OCI-LY3 (cell line): ENCODE results near the gene CD3G.
"Not testable (repeated sequence)": the region's sequence is repeated elsewhere in the genome, so short reads cannot be mapped to it uniquely, and the experiment has no call there.

Experiments used
- H2AFZ ChIP-seq: fragments of 200-600, 300-600 bp; shearing (Covaris generic); 2 replicates; pipeline ENCODE4 v1.6.0; 2014; ENCODE audit warnings: antibody characterized with exemption, low read depth, low read length
- H3K27ac ChIP-seq: fragments of 200-600, 300-600 bp; sonication (generic); 2 replicates; pipeline ENCODE4 v1.5.1; 2014; ENCODE audit warnings: mild to moderate bottlenecking, low read length, moderate library complexity, mixed read lengths
- H3K27me3 ChIP-seq: fragments of 200-600, 300-600 bp; sonication (generic); 2 replicates; pipeline ENCODE4 v1.6.1; 2014; ENCODE audit warnings: low read depth, low read length, mixed read lengths
- H3K36me3 ChIP-seq: fragments of 200-600, 300-600 bp; sonication (generic); replicated peaks from 2 replicates; pipeline ENCODE3; 2014; ENCODE audit warnings: low read depth, low read length, mixed read lengths
- H3K4me1 ChIP-seq: fragments of 300-600, 200-600 bp; sonication (generic); 2 replicates; pipeline ENCODE4 v1.6.1; 2014; ENCODE audit warnings: low read length, mixed read lengths
- H3K4me2 ChIP-seq: fragments of 200-600, 300-600 bp; sonication (generic); 2 replicates; pipeline ENCODE4 v1.6.1; 2014; ENCODE audit warnings: low read length, mixed read lengths
- H3K4me3 ChIP-seq: fragments of 300-600, 200-600 bp; sonication (generic); 2 replicates; pipeline ENCODE4 v1.5.1; 2014; ENCODE audit warnings: antibody characterized with exemption, mild to moderate bottlenecking, low read length, moderate library complexity
- H3K79me2 ChIP-seq: fragments of 300-600, 200-600 bp; shearing (Covaris generic); 2 replicates; pipeline ENCODE4 v1.6.1; 2014; ENCODE audit warnings: mild to moderate bottlenecking, low read length, mixed read lengths
- H3K9ac ChIP-seq: fragments of 300-600, 200-600 bp; shearing (Covaris generic); 2 replicates; pipeline ENCODE4 v1.6.0; 2014; ENCODE audit warnings: mild to moderate bottlenecking, low read length, moderate library complexity
- H3K9me3 ChIP-seq: fragments of 200-600, 300-600 bp; shearing (Covaris generic); 2 replicates; pipeline ENCODE4 v1.6.1; 2014; ENCODE audit warnings: low read length, mixed read lengths; ENCODE audit not compliant: insufficient read depth
- H4K20me1 ChIP-seq: fragments of 200-600, 300-600 bp; sonication (generic); 2 replicates; pipeline ENCODE4 v1.6.1; 2016; ENCODE audit warnings: low read length, mixed read lengths; ENCODE audit not compliant: insufficient read depth
- CTCF ChIP-seq: fragments of 200-600, 300-600 bp; sonication (generic); IDR thresholded peaks from 2 replicates; pipeline ENCODE4 v1.5.1; 2014; ENCODE audit warnings: antibody characterized with exemption, low read length, low read depth
- EZH2phosphoT487 ChIP-seq: fragments of 200-600 bp; shearing (Covaris generic); IDR thresholded peaks from 2 replicates; pipeline ENCODE4 v1.6.1; 2018; ENCODE audit warnings: antibody characterized with exemption, mixed run types, low read depth

CD3G gene

GRCh38 chr11:118401151-118401879 is 57.2 kb downstream of the CD3G start, which contains the start of gene ATP5MG:
ATP5MG (plus strand) TSS chr11:118401606; CDS start chr11:118401666, 60 bp downstream.
- Histone ChIP-seq H3K79me2 (peaks cover 55% of the 10 kb centered on the region), H3K9me3 (no peaks in the 10 kb centered on the region), H2AFZ (peak within 1 kb of the TSS; percentile 88), H3K9ac (peak within 1 kb of the TSS; percentile 83), H3K4me2 (peak within 1 kb of the TSS; percentile 99), H3K27ac (peak within 1 kb of the TSS; percentile 77), H3K27me3 (no peaks in the 10 kb centered on the region), H4K20me1 (peaks cover 12% of the 10 kb centered on the region; the same call in 1 of the 2 replicates), H3K36me3 (peaks cover 7% of the 10 kb centered on the region), H3K4me3 (peak within 1 kb of the TSS; percentile 85), H3K4me1 (peaks cover 14% of the 10 kb centered on the region)
- TF ChIP-seq CTCF (no peak), EZH2phosphoT487 (no peak)

GRCh38 chr11:118401880-118402590 is 57.9 kb downstream of the CD3G start:
- peak overlapping the region; percentile 88; the same call in 1 of the 2 replicates for H2AFZ ChIP-seq
- TF ChIP-seq CTCF = no peak
- TF ChIP-seq EZH2phosphoT487 = no peak

GRCh38 chr11:118402594-118402993 is 58.5 kb downstream of the CD3G start:
- H2AFZ ChIP-seq, H3K9me3 ChIP-seq, H3K27ac ChIP-seq, H3K27me3 ChIP-seq: not testable (repeated sequence)
- peaks cover 17% of the 10 kb centered on the region for H3K36me3 ChIP-seq
- peak overlapping the region; percentile 99 for H3K4me2 ChIP-seq
- H3K4me3 ChIP-seq = peak overlapping the region; percentile 85
- peaks cover 14% of the 10 kb centered on the region for H3K4me1 ChIP-seq
- peak overlapping the region; percentile 83 for H3K9ac ChIP-seq
- H3K79me2 ChIP-seq = peaks cover 61% of the 10 kb centered on the region
- peaks cover 18% of the 10 kb centered on the region; the same call in 1 of the 2 replicates for H4K20me1 ChIP-seq

More at GRCh38 chr11:118401880-118402590, 57.9 kb downstream of the CD3G start:
- Histone ChIP-seq H3K4me1 (peaks cover 14% of the 10 kb centered on the region), H3K27ac (peak overlapping the region; percentile 77), H3K9ac (peak overlapping the region; percentile 83), H3K4me2 (peak overlapping the region; percentile 99), H3K27me3 (no peaks in the 10 kb centered on the region), H3K4me3 (peak overlapping the region; percentile 85), H3K36me3 (peaks cover 14% of the 10 kb centered on the region), H3K9me3 (no peaks in the 10 kb centered on the region), H4K20me1 (peaks cover 18% of the 10 kb centered on the region; the same call in 1 of the 2 replicates), H3K79me2 (peaks cover 61% of the 10 kb centered on the region)
